ENCODE measurements around the gene MYB.
A peak's percentile ranks its signal among the peaks of the same experiment; 100 is the strongest.
"Not testable (repeated sequence)": the region's sequence is repeated elsewhere in the genome, so short reads cannot be mapped to it uniquely, and the experiment has no call there.

Gene MYB

GRCh38 chr6:135224037-135224647 lies 43.0 kb downstream of the MYB start:
- peak in 1 of 2 donors; percentile 20 for DNase-seq

GRCh38 chr6:135225911-135226310 lies 44.8 kb downstream of the MYB start:
- no peak for DNase-seq

- no peak for DNase-seq
These were observed 45.4 kb downstream of the MYB start for GRCh38 chr6:135226537-135226936.

- DNase-seq: no peak
These were observed 46.2 kb downstream of the MYB start for GRCh38 chr6:135227349-135227748.

- no peak for DNase-seq
These were observed 46.6 kb downstream of the MYB start for GRCh38 chr6:135227758-135228157.

- DNase-seq: no peak
These were observed 47.4 kb downstream of the MYB start for GRCh38 chr6:135228486-135228885.

GRCh38 chr6:135229996-135230395 lies 48.9 kb downstream of the MYB start:
- DNase-seq: no peak

- no peak for DNase-seq
These were observed 49.8 kb downstream of the MYB start for GRCh38 chr6:135230711-135231468.

- DNase-seq: no peak
These were observed 50.3 kb downstream of the MYB start for GRCh38 chr6:135231469-135231844.

- no peak for DNase-seq
These were observed 52.8 kb downstream of the MYB start for GRCh38 chr6:135233686-135234491.

GRCh38 chr6:135234492-135234780 lies 53.3 kb downstream of the MYB start:
- DNase-seq: no peak

- no peak for DNase-seq
These were observed 54.6 kb downstream of the MYB start for GRCh38 chr6:135235716-135236115.

- no peak for DNase-seq
These were observed 55.2 kb downstream of the MYB start for GRCh38 chr6:135236319-135236718.

GRCh38 chr6:135236732-135237131 lies 55.6 kb downstream of the MYB start:
- no peak for DNase-seq

GRCh38 chr6:135240711-135241110 lies 59.6 kb downstream of the MYB start:
- no peak for DNase-seq

- DNase-seq: no peak
These were observed 63.0 kb downstream of the MYB start for GRCh38 chr6:135243871-135244796.

GRCh38 chr6:135244805-135245204 lies 63.7 kb downstream of the MYB start:
- no peak for DNase-seq

GRCh38 chr6:135246412-135247012 lies 65.4 kb downstream of the MYB start:
- DNase-seq: not testable (repeated sequence)

- peak in 1 of 2 donors; percentile 19 for DNase-seq
These were observed 69.1 kb downstream of the MYB start for GRCh38 chr6:135250234-135250633.

GRCh38 chr6:135250751-135251497 lies 69.8 kb downstream of the MYB start:
- DNase-seq: no peak
